ENCODE results near the gene SUPT5H. TPM values are rescaled to one million over a fixed set of nuclear protein-coding genes. Genes with fewer than 3 reads are reported as not detected.

The SUPT5H gene
- total and polyA plus RNA-seq, 2 of the 13 experiments (the other 11 are each of a cell fraction or from before 2014, with no cell fraction given): 48.2 to 51.7 TPM

DNA sequence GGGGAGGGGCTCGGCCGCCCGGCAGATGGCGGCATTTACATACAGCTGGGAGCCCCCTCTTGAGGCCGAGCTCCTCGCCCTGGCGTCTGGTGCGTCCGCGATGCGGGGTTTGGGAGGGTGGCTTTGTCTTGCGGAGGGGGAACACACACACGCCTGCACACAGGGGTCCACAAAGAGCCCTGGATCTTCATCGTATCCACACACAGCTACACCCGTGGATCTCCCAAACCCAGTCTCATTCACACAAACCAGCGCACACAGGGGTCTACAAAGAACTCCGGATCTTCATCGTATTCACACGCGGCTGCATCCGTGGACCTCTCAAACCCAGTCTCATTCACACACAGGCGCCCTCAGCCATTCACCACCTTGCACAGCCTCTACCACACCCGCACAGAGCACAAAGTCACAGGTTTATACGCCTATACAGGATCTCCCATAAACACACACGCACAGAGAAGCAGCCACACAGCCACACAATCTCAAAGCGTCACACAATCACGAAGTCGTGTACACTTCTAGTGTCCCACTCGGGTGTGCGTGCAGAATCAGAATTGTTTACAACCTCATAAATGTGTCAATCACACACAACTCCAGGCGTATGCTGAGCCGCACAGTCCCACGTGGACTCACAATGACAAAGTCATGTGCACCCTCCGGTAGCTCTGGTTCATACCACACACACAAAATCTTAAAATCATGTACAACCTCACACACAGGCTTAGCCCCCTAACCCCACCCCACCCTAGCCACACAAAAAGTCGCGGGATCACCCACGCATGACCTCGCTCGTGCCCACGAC lies 52.8 kb downstream of the SUPT5H start (continued):
- TF ChIP-seq PAXIP1 (CRISPR knock-in tag; conservative IDR thresholded peaks at IDR 0.05) (no peak), YEATS2 (CRISPR knock-in tag; IDR thresholded peaks at IDR 0.05; ENCODE audit: borderline replicate concordance) (no peak), STAG1 (CRISPR knock-in tag; IDR thresholded peaks at IDR 0.05) (peak; percentile 66), CEBPG (CRISPR knock-in tag; IDR thresholded peaks at IDR 0.05) (no peak), RXRB (CRISPR knock-in tag; IDR thresholded peaks at IDR 0.05; ENCODE audit: borderline replicate concordance) (0 out of 2 replicates have a peak, but pooled peaks have one; percentile 2), ZNF598 (CRISPR knock-in tag; IDR thresholded peaks at IDR 0.05; ENCODE audit: borderline replicate concordance) (peak; percentile 60; the same call in 1 of the 2 replicates), KDM2A (CRISPR knock-in tag; IDR thresholded peaks at IDR 0.05; ENCODE audit: borderline replicate concordance, low read depth) (peak; percentile 76; the same call in 1 of the 2 replicates), KDM5B (CRISPR knock-in tag; IDR thresholded peaks at IDR 0.05; ENCODE audit: borderline replicate concordance) (peak; percentile 46; the same call in 1 of the 2 replicates), ZNF350 (CRISPR knock-in tag; IDR thresholded peaks at IDR 0.05; ENCODE audit: borderline replicate concordance, low read depth) (peak; percentile 46; the same call in 1 of the 2 replicates), SCMH1 (CRISPR knock-in tag; IDR thresholded peaks at IDR 0.05; ENCODE audit: borderline replicate concordance) (no peak), ZKSCAN1 (IDR thresholded peaks at IDR 0.05; ENCODE audit: low read length) (no peak)
- TF ChIP-seq, protein P1, sequence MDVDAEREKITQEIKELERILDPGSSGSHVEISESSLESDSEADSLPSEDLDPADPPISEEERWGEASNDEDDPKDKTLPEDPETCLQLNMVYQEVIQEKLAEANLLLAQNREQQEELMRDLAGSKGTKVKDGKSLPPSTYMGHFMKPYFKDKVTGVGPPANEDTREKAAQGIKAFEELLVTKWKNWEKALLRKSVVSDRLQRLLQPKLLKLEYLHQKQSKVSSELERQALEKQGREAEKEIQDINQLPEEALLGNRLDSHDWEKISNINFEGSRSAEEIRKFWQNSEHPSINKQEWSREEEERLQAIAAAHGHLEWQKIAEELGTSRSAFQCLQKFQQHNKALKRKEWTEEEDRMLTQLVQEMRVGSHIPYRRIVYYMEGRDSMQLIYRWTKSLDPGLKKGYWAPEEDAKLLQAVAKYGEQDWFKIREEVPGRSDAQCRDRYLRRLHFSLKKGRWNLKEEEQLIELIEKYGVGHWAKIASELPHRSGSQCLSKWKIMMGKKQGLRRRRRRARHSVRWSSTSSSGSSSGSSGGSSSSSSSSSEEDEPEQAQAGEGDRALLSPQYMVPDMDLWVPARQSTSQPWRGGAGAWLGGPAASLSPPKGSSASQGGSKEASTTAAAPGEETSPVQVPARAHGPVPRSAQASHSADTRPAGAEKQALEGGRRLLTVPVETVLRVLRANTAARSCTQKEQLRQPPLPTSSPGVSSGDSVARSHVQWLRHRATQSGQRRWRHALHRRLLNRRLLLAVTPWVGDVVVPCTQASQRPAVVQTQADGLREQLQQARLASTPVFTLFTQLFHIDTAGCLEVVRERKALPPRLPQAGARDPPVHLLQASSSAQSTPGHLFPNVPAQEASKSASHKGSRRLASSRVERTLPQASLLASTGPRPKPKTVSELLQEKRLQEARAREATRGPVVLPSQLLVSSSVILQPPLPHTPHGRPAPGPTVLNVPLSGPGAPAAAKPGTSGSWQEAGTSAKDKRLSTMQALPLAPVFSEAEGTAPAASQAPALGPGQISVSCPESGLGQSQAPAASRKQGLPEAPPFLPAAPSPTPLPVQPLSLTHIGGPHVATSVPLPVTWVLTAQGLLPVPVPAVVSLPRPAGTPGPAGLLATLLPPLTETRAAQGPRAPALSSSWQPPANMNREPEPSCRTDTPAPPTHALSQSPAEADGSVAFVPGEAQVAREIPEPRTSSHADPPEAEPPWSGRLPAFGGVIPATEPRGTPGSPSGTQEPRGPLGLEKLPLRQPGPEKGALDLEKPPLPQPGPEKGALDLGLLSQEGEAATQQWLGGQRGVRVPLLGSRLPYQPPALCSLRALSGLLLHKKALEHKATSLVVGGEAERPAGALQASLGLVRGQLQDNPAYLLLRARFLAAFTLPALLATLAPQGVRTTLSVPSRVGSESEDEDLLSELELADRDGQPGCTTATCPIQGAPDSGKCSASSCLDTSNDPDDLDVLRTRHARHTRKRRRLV (CRISPR knock-in tag; IDR thresholded peaks at IDR 0.05): peak; percentile 67; the same call in 1 of the 2 replicates
- TF ChIP-seq, protein P2, sequence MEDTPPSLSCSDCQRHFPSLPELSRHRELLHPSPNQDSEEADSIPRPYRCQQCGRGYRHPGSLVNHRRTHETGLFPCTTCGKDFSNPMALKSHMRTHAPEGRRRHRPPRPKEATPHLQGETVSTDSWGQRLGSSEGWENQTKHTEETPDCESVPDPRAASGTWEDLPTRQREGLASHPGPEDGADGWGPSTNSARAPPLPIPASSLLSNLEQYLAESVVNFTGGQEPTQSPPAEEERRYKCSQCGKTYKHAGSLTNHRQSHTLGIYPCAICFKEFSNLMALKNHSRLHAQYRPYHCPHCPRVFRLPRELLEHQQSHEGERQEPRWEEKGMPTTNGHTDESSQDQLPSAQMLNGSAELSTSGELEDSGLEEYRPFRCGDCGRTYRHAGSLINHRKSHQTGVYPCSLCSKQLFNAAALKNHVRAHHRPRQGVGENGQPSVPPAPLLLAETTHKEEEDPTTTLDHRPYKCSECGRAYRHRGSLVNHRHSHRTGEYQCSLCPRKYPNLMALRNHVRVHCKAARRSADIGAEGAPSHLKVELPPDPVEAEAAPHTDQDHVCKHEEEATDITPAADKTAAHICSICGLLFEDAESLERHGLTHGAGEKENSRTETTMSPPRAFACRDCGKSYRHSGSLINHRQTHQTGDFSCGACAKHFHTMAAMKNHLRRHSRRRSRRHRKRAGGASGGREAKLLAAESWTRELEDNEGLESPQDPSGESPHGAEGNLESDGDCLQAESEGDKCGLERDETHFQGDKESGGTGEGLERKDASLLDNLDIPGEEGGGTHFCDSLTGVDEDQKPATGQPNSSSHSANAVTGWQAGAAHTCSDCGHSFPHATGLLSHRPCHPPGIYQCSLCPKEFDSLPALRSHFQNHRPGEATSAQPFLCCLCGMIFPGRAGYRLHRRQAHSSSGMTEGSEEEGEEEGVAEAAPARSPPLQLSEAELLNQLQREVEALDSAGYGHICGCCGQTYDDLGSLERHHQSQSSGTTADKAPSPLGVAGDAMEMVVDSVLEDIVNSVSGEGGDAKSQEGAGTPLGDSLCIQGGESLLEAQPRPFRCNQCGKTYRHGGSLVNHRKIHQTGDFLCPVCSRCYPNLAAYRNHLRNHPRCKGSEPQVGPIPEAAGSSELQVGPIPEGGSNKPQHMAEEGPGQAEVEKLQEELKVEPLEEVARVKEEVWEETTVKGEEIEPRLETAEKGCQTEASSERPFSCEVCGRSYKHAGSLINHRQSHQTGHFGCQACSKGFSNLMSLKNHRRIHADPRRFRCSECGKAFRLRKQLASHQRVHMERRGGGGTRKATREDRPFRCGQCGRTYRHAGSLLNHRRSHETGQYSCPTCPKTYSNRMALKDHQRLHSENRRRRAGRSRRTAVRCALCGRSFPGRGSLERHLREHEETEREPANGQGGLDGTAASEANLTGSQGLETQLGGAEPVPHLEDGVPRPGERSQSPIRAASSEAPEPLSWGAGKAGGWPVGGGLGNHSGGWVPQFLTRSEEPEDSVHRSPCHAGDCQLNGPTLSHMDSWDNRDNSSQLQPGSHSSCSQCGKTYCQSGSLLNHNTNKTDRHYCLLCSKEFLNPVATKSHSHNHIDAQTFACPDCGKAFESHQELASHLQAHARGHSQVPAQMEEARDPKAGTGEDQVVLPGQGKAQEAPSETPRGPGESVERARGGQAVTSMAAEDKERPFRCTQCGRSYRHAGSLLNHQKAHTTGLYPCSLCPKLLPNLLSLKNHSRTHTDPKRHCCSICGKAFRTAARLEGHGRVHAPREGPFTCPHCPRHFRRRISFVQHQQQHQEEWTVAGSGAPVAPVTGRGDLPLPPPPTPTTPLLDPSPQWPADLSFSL (CRISPR knock-in tag; IDR thresholded peaks at IDR 0.05): peak; percentile 84; the same call in 1 of the 2 replicates
